ENCODE results near the gene LHPP.

LHPP gene

GRCh38 chr10:124573726-124574455 lies 112.3 kb downstream of the LHPP start:
- Histone ChIP-seq H3K4me1 (ENCODE audit: insufficient read depth, poor library complexity, severe bottlenecking) (no peaks in the 10 kb centered on the region), H3K27me3 (ENCODE audit: insufficient read depth, poor library complexity, severe bottlenecking) (no peaks in the 10 kb centered on the region), H3K27ac (ENCODE audit: poor library complexity, severe bottlenecking) (no peak overlapping the region), H3K4me3 (ENCODE audit: severe bottlenecking) (no peak overlapping the region), H3K9me3 (ENCODE audit: severe bottlenecking) (no peaks in the 10 kb centered on the region), H3K36me3 (ENCODE audit: low read depth) (no peaks in the 10 kb centered on the region)
- ATAC-seq (ENCODE audit: low read depth), result no peak
- no peak for TF ChIP-seq CTCF (IDR thresholded peaks at IDR 0.05; ENCODE audit: poor library complexity, severe bottlenecking)
- DNase-seq (ENCODE audit: low spot score), result no peak

DNA sequence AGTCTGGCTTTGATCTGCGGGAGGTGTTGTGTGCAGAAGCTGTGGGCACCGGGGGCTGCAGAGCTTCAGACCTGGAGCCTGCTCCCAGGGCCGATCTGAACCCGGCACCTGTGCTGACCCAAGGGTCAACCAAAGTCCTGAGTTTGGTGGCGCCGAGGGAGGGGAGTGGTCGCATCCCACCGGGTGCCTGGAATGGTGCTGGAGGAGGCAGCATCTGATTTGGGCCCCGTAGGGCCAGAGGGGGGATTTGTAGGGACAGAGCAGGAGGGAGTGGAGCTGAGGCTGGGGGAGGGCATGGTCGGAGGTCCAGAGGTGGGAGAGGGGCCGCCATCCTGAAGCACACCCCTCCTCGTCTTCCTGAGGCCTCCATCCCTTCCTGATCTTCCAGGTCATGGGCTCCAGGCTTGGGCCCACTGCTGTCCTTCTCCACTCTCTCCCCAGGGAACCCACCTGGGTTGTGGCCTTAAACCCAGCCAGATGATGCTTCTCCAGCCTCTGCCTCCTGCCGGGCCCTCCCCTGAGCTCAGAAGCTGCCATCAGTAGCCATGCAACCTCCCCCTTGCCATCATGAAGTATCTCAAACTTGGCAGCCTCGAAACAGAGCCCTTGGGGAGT lies 112.9 kb downstream of the LHPP start:
- peak; percentile 53 for DNase-seq (ENCODE audit: low spot score)
- no peaks in the 10 kb centered on the region for H3K4me1 ChIP-seq (ENCODE audit: insufficient read depth, poor library complexity, severe bottlenecking)

DNA sequence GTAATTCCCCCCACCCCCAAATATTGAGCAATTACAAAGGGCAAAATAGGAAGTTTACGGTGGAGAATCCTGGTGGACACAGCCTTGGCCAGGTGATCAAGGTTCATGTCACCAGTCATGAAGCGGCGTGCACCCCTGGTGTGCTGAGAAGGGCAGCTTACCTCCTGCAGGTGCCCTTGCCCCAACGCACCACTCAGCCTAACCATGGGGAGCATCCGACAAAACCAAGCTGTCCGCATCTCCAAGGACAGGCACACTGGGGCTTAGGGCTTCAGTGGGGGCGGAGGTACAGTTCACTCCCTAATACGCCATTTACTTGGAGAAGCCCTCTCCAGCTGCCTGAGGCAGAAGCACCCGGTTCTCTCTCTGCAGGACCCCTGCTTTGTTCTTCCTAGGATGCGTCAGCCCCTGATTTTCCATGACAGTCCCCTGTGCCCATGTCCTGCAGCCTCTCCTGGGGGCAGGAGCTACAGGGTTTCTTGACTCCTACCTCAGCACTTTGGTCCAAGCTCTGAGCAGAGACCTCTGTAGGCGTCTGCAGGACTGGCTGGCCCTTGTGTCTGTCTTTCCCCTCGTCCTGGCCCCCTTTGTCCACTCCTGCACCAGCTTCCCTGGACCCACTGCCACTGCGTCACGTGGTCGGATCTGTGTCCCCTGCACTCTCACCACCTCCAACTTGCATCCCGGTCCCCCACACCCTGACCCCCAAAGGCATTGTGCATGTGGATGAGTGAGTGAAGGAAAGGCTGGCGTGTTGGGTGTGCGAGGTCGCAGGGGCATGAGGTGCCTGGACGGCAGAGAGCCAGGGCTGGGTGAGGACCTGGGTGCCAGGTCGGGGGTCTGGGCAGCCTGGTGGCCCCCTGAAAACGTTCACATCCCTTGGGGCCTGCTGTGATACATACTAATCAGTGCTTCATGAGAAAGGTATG lies 113.7 kb downstream of the LHPP start:
- H3K4me3 ChIP-seq (ENCODE audit: severe bottlenecking), result no peak overlapping the region
- H3K27ac ChIP-seq (ENCODE audit: poor library complexity, severe bottlenecking), result no peak overlapping the region
- DNase-seq (ENCODE audit: low spot score) (no peak), ATAC-seq (ENCODE audit: low read depth) (no peak)
- H3K27me3 ChIP-seq (ENCODE audit: insufficient read depth, poor library complexity, severe bottlenecking), result no peaks in the 10 kb centered on the region
- TF ChIP-seq CTCF (IDR thresholded peaks at IDR 0.05; ENCODE audit: poor library complexity, severe bottlenecking), result no peak
- H3K4me1 ChIP-seq (ENCODE audit: insufficient read depth, poor library complexity, severe bottlenecking), result no peaks in the 10 kb centered on the region
- H3K9me3 ChIP-seq (ENCODE audit: severe bottlenecking), result no peaks in the 10 kb centered on the region
- no peaks in the 10 kb centered on the region for H3K36me3 ChIP-seq (ENCODE audit: low read depth)

More for the DNA sequence above, 112.9 kb downstream of the LHPP start:
- Histone ChIP-seq H3K27me3 (ENCODE audit: insufficient read depth, poor library complexity, severe bottlenecking) (no peaks in the 10 kb centered on the region), H3K9me3 (ENCODE audit: severe bottlenecking) (no peaks in the 10 kb centered on the region), H3K27ac (ENCODE audit: poor library complexity, severe bottlenecking) (no peak overlapping the region), H3K4me3 (ENCODE audit: severe bottlenecking) (no peak overlapping the region), H3K36me3 (ENCODE audit: low read depth) (no peaks in the 10 kb centered on the region)
- no peak for ATAC-seq (ENCODE audit: low read depth)
- no peak for TF ChIP-seq CTCF (IDR thresholded peaks at IDR 0.05; ENCODE audit: poor library complexity, severe bottlenecking)

- H3K4me1 ChIP-seq (ENCODE audit: insufficient read depth, poor library complexity, severe bottlenecking), result no peaks in the 10 kb centered on the region
- no peaks in the 10 kb centered on the region for H3K9me3 ChIP-seq (ENCODE audit: severe bottlenecking)
- no peak for ATAC-seq (ENCODE audit: low read depth)
- no peaks in the 10 kb centered on the region for H3K36me3 ChIP-seq (ENCODE audit: low read depth)
- no peak for TF ChIP-seq CTCF (IDR thresholded peaks at IDR 0.05; ENCODE audit: poor library complexity, severe bottlenecking)
- no peaks in the 10 kb centered on the region for H3K27me3 ChIP-seq (ENCODE audit: insufficient read depth, poor library complexity, severe bottlenecking)
- H3K4me3 ChIP-seq (ENCODE audit: severe bottlenecking), result no peak overlapping the region
- DNase-seq (ENCODE audit: low spot score), result no peak
- no peak overlapping the region for H3K27ac ChIP-seq (ENCODE audit: poor library complexity, severe bottlenecking)
These were observed 115.2 kb downstream of the LHPP start for GRCh38 chr10:124576526-124577420.
